ENCODE measurements around the gene BCL7C. TPM values are rescaled to one million over a fixed set of nuclear protein-coding genes. Genes with fewer than 3 reads are reported as not detected.
A peak's percentile ranks its signal among the peaks of the same experiment; 100 is the strongest.

BCL7C gene
- total and polyA plus RNA-seq, 2 of the 13 experiments (the other 11 are each of a cell fraction or from before 2014, with no cell fraction given), result 17.7 to 33.8 TPM

DNA sequence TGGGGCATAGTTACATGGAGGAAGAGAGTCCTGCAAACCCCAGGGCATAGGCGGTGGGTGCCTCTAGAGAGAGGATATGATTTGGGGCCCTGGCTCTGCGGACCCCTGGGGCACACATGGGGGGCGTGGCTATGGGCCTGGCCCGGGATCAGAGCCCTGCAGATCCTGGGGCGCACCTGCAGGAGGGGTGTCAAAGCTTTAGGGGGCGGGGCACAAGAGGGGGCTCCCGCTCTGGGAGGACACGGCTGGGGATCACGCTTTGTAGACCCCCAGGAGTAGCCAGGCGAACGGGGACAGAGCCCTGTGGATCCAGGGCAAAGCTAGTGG is 497 bp downstream of the BCL7C start (continued):
- TF ChIP-seq HNF4G (IDR thresholded peaks at IDR 0.05; ENCODE audit: borderline replicate concordance, low read depth, low read length) (no peak), HNF4G (CRISPR knock-in tag; IDR thresholded peaks at IDR 0.05; ENCODE audit: borderline replicate concordance, low read depth) (no peak), KDM3A (CRISPR knock-in tag; IDR thresholded peaks at IDR 0.05; ENCODE audit: low read depth) (0 out of 2 replicates have a peak, but pooled peaks have one; percentile 27), ZNF83 (CRISPR knock-in tag; IDR thresholded peaks at IDR 0.05; ENCODE audit: borderline replicate concordance) (no peak), KLF13 (CRISPR knock-in tag; IDR thresholded peaks at IDR 0.05) (no peak), SP1 (IDR thresholded peaks at IDR 0.05) (no peak), SP1 (CRISPR knock-in tag; IDR thresholded peaks at IDR 0.05) (no peak; the same call in 1 of the 2 replicates), TAF15 (IDR thresholded peaks at IDR 0.05; ENCODE audit: low read depth, low read length, poor library complexity, severe bottlenecking) (no peak), ZNF264 (CRISPR knock-in tag; IDR thresholded peaks at IDR 0.05) (no peak), ZFP62 (CRISPR knock-in tag; IDR thresholded peaks at IDR 0.05) (no peak), KMT2A (CRISPR knock-in tag; IDR thresholded peaks at IDR 0.05) (no peak), ZNF124 (CRISPR knock-in tag; IDR thresholded peaks at IDR 0.05) (peak; percentile 7; the same call in 1 of the 2 replicates), ZNF598 (CRISPR knock-in tag; IDR thresholded peaks at IDR 0.05; ENCODE audit: borderline replicate concordance) (no peak), NFKB2 (CRISPR knock-in tag; IDR thresholded peaks at IDR 0.05; ENCODE audit: borderline replicate concordance) (0 out of 2 replicates have a peak, but pooled peaks have one; percentile 20), PPARG (CRISPR knock-in tag; conservative IDR thresholded peaks at IDR 0.05) (no peak), ZNF792 (CRISPR knock-in tag; IDR thresholded peaks at IDR 0.05) (no peak), KLF12 (CRISPR knock-in tag; IDR thresholded peaks at IDR 0.05; ENCODE audit: borderline replicate concordance) (no peak), POGZ (CRISPR knock-in tag; IDR thresholded peaks at IDR 0.05) (no peak), ZNF879 (CRISPR knock-in tag; IDR thresholded peaks at IDR 0.05) (no peak), ZNF326 (CRISPR knock-in tag; IDR thresholded peaks at IDR 0.05; ENCODE audit: borderline replicate concordance) (no peak)
- TF ChIP-seq, protein P1, sequence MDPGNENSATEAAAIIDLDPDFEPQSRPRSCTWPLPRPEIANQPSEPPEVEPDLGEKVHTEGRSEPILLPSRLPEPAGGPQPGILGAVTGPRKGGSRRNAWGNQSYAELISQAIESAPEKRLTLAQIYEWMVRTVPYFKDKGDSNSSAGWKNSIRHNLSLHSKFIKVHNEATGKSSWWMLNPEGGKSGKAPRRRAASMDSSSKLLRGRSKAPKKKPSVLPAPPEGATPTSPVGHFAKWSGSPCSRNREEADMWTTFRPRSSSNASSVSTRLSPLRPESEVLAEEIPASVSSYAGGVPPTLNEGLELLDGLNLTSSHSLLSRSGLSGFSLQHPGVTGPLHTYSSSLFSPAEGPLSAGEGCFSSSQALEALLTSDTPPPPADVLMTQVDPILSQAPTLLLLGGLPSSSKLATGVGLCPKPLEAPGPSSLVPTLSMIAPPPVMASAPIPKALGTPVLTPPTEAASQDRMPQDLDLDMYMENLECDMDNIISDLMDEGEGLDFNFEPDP (CRISPR knock-in tag; conservative IDR thresholded peaks at IDR 0.05), result no peak
- TF ChIP-seq, protein P2, sequence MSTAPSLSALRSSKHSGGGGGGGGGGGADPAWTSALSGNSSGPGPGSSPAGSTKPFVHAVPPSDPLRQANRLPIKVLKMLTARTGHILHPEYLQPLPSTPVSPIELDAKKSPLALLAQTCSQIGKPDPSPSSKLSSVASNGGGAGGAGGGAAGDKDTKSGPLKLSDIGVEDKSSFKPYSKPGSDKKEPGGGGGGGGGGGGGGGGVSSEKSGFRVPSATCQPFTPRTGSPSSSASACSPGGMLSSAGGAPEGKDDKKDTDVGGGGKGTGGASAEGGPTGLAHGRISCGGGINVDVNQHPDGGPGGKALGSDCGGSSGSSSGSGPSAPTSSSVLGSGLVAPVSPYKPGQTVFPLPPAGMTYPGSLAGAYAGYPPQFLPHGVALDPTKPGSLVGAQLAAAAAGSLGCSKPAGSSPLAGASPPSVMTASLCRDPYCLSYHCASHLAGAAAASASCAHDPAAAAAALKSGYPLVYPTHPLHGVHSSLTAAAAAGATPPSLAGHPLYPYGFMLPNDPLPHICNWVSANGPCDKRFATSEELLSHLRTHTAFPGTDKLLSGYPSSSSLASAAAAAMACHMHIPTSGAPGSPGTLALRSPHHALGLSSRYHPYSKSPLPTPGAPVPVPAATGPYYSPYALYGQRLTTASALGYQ (CRISPR knock-in tag; IDR thresholded peaks at IDR 0.05), result no peak
- TF ChIP-seq, protein P3, sequence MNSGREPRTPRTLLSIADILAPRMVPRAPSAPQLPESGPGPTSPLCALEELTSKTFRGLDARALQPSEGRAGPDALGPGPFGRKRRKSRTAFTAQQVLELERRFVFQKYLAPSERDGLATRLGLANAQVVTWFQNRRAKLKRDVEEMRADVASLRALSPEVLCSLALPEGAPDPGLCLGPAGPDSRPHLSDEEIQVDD (CRISPR knock-in tag; IDR thresholded peaks at IDR 0.05; ENCODE audit: borderline replicate concordance), result 0 out of 2 replicates have a peak, but pooled peaks have one; percentile 71

Data from HepG2 (cell line).